Panc1 (cell line): ENCODE data around the gene KAT2B. TPM values are rescaled to one million over a fixed set of nuclear protein-coding genes. Genes with fewer than 3 reads are reported as not detected.

Experiments
- ATAC-seq: fragments of 200-7000 bp; cut with Tn5 transposase; 2 replicates; pipeline ENCODE4 v1.9.1; 2020; ENCODE audit warnings: mild to moderate bottlenecking, moderate library complexity
- BruUV-seq: library from RNA; stranded (reverse); fragments of 400-500 nt; replicated peaks from 2 replicates; lab custom pipeline; 2021; lab: Mats Ljungman, UMichigan
- CTCF ChIA-PET: fragments of 300-600 bp; sonication (Branson Sonifier 250); formaldehyde crosslinking; loops from one replicate; lab custom pipeline; 2022; ENCODE audit warnings: antibody characterized with exemption; lab: Charles Lee
- POLR2A ChIA-PET: fragments of 300-600 bp; sonication (Branson Sonifier 250); formaldehyde crosslinking; loops from one replicate; lab custom pipeline; 2022; ENCODE audit warnings: antibody characterized with exemption; lab: Charles Lee
- DNase-seq: peaks from one replicate; pipeline ENCODE4 v3.0.0-alpha.2; 2010; ENCODE audit warnings: low read depth, low spot score
- H3K27ac ChIP-seq: 2 replicates; pipeline ENCODE4 v1.5.1; 2011; ENCODE audit warnings: mild to moderate bottlenecking, low read length, inconsistent platforms
- H3K27me3 ChIP-seq: fragments of 200-500 bp; sonication (Bioruptor generic); 2 replicates; pipeline ENCODE4 v1.6.0; 2014; ENCODE audit warnings: low read length, inconsistent platforms; ENCODE audit not compliant: control insufficient read depth, insufficient read depth
- H3K36me3 ChIP-seq: fragments of 200-500 bp; sonication (Bioruptor generic); 2 replicates; pipeline ENCODE4 v1.5.1; 2014; ENCODE audit warnings: inconsistent platforms, mild to moderate bottlenecking, low read length, moderate library complexity; ENCODE audit not compliant: control insufficient read depth, insufficient read depth
- H3K4me1 ChIP-seq: 2 replicates; pipeline ENCODE4 v1.5.1; 2011; ENCODE audit warnings: inconsistent platforms, mild to moderate bottlenecking, low read length, moderate library complexity; ENCODE audit not compliant: control insufficient read depth, insufficient read depth
- H3K4me3 ChIP-seq, 2 experiments: 2 replicates each; pipeline ENCODE4 v1.5.1; 2011 to 2012; ENCODE audit warnings: low read depth in 2 of 2, low read length in 2 of 2, mild to moderate bottlenecking in 2 of 2, inconsistent platforms in 1 of 2, moderate library complexity in 1 of 2
- H3K9me3 ChIP-seq: fragments of 200-500 bp; sonication (Bioruptor generic); 2 replicates; pipeline ENCODE4 v1.5.1; 2014; ENCODE audit warnings: low read depth, mild to moderate bottlenecking, inconsistent platforms, low read length, moderate library complexity; ENCODE audit not compliant: control insufficient read depth, insufficient read depth
- POLR2AphosphoS5 ChIP-seq: IDR thresholded peaks from 2 replicates; pipeline ENCODE4 v1.6.1; 2012; ENCODE audit warnings: mild to moderate bottlenecking, low read depth, low read length, moderate library complexity
- SIN3A ChIP-seq: IDR thresholded peaks from 2 replicates; pipeline ENCODE4 v1.6.1; 2012; ENCODE audit warnings: low read depth, mild to moderate bottlenecking, low read length, moderate library complexity, borderline replicate concordance; ENCODE audit not compliant: insufficient read depth
- TCF7L2 ChIP-seq: IDR thresholded peaks from 2 replicates; pipeline ENCODE4 v1.6.1; 2011; ENCODE audit warnings: mild to moderate bottlenecking, low read depth, low read length, inconsistent platforms
- in situ Hi-C: cut with HindIII; loops from 2 replicates; pipeline ENCODE4 v1.10.0; 2016; ENCODE audit warnings: low sequenced_read_pairs, low pct_unique_long_range_greater_than_20kb
- intact Hi-C: fragments of 100-400 bp; cut with micrococcal nuclease; formaldehyde crosslinking; loops from one replicate; pipeline ENCODE4 v1.10.0; 2022; ENCODE audit not compliant: unreplicated experiment
- total RNA-seq: library from RNA; stranded (reverse); gene quantifications from one replicate; pipeline ENCODE4 v1.2.1, GENCODE V29; 2021; ENCODE audit not compliant: unreplicated experiment
- TF ChIP-seq, protein P1 (sequence below): fragments of 450-650 bp; IDR thresholded peaks from 2 replicates; pipeline ENCODE4 v1.5.1; 2017; ENCODE audit warnings: mild to moderate bottlenecking
- TF ChIP-seq, protein P2 (sequence below), 2 experiments: IDR thresholded peaks; 2 replicates each; pipeline ENCODE4 v1.6.1; 2011 to 2012; ENCODE audit warnings: low read depth in 2 of 2, control low read depth in 1 of 2, low read length in 1 of 2, mild to moderate bottlenecking in 1 of 2, moderate library complexity in 1 of 2; ENCODE audit not compliant: insufficient read depth in 1 of 2

The KAT2B gene
- total RNA-seq, 1 experiment from 2014 or later: 16.4 TPM

DNA sequence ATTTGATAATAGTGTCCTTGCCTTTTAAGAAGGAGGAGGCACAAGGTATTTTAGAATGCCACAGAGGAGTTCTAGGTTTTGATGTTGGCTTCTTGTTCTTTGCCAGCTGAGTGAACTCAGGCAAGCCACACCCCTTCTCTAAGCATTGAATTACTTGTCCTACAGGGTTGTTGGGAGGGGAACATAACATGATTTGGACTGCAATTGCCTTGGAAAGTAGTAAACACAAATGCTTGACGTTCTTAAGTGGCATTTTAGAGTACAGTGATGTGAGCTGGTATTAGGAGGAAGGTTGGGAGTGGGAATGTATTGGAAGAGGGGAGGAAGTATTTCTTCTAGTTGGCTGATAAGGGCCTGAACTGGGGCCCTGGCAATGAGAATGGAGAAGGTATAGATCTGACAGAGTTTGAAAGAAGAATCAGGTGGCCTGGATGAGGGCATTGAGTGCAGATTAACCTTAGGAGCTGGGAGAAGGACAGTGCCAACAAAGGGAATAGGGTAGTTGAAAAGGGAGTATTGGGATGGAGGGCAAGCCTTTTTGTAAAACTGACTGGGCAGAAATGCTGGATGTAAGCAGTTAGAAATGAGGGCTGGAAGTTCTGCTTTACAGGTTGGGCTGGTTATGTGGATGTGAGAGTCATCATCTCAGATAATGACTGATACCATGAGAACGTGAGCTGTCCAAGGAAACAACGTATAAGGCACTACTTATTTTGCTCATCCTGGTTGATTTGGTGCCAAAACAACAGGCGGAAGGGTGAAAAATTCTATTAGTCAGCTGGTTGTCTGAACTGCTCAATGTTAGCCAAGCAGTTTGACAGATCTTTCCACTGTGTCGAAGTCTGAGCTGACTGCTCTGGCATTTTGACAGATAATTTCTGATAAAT lies 16.7 kb downstream of the KAT2B start:
- intact Hi-C loops: no loop called here
- no TSS peak for BruUV-seq
- Histone ChIP-seq H3K4me1 (peaks cover 9% of the 10 kb centered on the region), H3K9me3 (no peaks in the 10 kb centered on the region), H3K36me3 (no peaks in the 10 kb centered on the region), H3K27me3 (no peaks in the 10 kb centered on the region), H3K4me3 (no peak overlapping the region), H3K27ac (no peak overlapping the region)
- ChIA-PET POLR2A (no interaction called here), CTCF (interaction anchor here (0.5 kb wide), 1 partner anchor 26 kb away, joined by 4 read pairs; no protein-coding TSS in a partner anchor)
- TF ChIP-seq, protein P1, sequence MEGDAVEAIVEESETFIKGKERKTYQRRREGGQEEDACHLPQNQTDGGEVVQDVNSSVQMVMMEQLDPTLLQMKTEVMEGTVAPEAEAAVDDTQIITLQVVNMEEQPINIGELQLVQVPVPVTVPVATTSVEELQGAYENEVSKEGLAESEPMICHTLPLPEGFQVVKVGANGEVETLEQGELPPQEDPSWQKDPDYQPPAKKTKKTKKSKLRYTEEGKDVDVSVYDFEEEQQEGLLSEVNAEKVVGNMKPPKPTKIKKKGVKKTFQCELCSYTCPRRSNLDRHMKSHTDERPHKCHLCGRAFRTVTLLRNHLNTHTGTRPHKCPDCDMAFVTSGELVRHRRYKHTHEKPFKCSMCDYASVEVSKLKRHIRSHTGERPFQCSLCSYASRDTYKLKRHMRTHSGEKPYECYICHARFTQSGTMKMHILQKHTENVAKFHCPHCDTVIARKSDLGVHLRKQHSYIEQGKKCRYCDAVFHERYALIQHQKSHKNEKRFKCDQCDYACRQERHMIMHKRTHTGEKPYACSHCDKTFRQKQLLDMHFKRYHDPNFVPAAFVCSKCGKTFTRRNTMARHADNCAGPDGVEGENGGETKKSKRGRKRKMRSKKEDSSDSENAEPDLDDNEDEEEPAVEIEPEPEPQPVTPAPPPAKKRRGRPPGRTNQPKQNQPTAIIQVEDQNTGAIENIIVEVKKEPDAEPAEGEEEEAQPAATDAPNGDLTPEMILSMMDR: no peak
- TF ChIP-seq, protein P2, sequence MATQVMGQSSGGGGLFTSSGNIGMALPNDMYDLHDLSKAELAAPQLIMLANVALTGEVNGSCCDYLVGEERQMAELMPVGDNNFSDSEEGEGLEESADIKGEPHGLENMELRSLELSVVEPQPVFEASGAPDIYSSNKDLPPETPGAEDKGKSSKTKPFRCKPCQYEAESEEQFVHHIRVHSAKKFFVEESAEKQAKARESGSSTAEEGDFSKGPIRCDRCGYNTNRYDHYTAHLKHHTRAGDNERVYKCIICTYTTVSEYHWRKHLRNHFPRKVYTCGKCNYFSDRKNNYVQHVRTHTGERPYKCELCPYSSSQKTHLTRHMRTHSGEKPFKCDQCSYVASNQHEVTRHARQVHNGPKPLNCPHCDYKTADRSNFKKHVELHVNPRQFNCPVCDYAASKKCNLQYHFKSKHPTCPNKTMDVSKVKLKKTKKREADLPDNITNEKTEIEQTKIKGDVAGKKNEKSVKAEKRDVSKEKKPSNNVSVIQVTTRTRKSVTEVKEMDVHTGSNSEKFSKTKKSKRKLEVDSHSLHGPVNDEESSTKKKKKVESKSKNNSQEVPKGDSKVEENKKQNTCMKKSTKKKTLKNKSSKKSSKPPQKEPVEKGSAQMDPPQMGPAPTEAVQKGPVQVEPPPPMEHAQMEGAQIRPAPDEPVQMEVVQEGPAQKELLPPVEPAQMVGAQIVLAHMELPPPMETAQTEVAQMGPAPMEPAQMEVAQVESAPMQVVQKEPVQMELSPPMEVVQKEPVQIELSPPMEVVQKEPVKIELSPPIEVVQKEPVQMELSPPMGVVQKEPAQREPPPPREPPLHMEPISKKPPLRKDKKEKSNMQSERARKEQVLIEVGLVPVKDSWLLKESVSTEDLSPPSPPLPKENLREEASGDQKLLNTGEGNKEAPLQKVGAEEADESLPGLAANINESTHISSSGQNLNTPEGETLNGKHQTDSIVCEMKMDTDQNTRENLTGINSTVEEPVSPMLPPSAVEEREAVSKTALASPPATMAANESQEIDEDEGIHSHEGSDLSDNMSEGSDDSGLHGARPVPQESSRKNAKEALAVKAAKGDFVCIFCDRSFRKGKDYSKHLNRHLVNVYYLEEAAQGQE (IDR thresholded peaks at IDR 0.05; ENCODE audit: insufficient read depth in 1 of 2, low read depth in 2 of 2, low read length in 1 of 2): no peak
- TF ChIP-seq TCF7L2 (no peak), POLR2AphosphoS5 (no peak), SIN3A (no peak)
- ATAC-seq (no peak), DNase-seq (peak; percentile 62)
- in situ Hi-C loops: no loop called here

DNA sequence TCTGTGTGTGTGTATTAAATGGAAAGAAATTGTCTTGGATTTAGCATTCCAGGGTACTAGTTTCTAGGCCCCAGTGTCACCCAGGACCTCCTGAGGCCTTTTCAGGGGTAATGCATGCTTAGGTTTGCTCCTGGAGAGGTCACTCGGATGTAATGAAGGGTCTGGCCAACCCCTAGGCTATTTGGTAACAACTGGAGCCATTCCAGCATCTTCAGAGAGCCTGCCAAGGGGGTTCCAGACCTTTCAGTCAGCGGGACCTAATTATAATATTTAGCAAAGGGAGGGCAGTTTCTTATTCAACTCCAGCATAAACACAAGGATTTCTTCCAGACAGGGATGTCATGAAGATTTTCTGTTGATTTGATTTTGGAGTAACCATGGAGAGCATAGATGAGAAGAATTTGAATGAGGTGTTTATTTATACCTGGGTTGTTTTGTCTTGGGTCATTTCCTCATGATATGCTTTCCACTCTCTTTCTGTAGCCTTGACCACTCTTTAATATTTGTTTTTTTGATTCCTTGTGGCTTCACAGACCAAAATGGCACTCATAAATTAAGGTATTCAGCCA lies 17.4 kb downstream of the KAT2B start:
- H3K9me3 ChIP-seq: no peaks in the 10 kb centered on the region
- POLR2A ChIA-PET: no interaction called here
- H3K4me3 ChIP-seq: no peak overlapping the region
- no peak overlapping the region for H3K27ac ChIP-seq
- TF ChIP-seq, protein P1: no peak
- TF ChIP-seq SIN3A (no peak), POLR2AphosphoS5 (no peak), TCF7L2 (no peak)
- TF ChIP-seq, protein P2 (IDR thresholded peaks at IDR 0.05; ENCODE audit: insufficient read depth in 1 of 2, low read depth in 2 of 2, low read length in 1 of 2): no peak
- BruUV-seq: no TSS peak
- CTCF ChIA-PET: interaction anchor here (0.5 kb wide), 1 partner anchor 27 kb away, joined by 4 read pairs; no protein-coding TSS in a partner anchor
- intact Hi-C loops: no loop called here
- no peaks in the 10 kb centered on the region for H3K27me3 ChIP-seq
- no peak for ATAC-seq
- in situ Hi-C loops: no loop called here
- H3K4me1 ChIP-seq: peaks cover 9% of the 10 kb centered on the region
- no peaks in the 10 kb centered on the region for H3K36me3 ChIP-seq
- DNase-seq: no peak
